HG03354 (cell line): ENCODE data around the gene DDX39A.

Experiments
- ATAC-seq: cut with Tn5 transposase; IDR thresholded peaks from one replicate; pipeline ENCODE4 v1.9.1; 2021; ENCODE audit warnings: mild to moderate bottlenecking; ENCODE audit not compliant: unreplicated experiment, poor library complexity, severe bottlenecking

DDX39A gene

DNA sequence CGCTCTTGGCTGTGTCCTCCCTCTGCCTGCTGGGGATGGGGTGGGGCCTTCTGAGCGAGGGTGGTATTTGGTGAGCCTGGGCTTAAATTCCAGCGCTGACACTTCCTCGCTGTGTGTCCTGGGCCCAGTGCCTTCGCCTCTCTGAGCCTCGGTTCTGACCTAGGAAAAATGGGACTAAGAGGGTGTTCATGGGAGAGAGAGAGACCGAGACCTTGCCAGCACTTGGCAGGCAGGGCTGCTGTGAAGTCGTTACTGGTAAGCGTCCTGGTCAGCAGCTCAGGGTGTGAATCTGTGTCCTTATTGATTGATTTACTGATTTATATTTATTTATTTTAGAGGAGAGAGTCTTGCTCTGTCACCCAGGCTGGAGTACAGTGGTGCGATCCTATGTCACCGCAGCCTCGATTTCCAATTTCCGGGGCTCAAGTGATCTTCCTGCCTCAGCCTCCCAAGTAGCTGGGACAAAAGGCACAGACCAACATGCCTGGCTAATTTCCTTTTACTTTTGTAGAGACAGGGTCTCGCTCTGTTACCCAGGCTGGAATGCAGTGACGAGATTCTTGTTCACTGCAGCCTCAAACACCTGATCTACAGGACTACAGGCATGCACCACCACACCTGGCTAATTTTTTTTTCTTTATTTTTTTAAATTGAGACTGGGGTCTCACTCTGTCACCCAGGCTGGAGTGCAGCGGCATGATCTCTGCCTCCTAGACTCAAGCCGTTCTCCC, 16.3 kb upstream of the DDX39A start:
- ATAC-seq: no peak

DNA sequence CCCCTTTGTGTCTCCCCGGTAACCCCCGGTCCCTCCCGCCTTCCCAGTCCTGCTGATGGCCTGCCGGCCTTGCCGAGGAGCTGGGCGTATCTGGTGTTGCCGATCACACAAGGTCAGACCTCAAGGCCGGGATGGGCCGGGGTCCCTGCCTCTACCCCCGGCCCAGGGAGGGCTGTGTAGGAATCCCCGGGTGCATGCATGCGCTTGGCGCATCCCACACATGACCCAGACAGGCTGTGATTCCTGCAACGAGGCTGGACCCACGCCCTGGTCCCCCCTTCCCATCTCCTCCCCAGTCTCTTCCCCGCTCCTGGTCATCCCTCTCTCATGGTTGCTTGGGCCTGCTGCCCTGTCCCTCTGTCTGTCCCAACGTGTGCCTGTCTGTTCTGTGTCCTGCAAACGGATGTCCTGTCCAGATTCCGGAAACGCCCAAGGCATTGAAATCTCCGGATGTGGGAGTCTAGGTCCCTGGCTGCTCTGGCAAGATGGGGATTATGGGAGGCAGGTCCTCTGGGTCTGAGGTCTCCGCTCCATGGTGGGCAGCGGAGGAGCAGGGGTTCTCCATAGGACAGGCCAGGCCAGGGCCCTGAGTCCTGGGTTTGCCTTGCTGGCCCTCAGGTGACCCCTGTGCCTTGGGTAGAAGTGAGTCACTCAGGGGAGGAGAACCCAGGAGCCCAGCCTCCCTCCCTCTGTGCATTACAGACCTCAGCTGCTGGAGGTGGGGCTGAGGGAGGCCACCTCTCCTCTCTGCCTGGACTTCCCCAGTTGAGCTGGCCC, 15.6 kb upstream of the DDX39A start:
- ATAC-seq: no peak

DNA sequence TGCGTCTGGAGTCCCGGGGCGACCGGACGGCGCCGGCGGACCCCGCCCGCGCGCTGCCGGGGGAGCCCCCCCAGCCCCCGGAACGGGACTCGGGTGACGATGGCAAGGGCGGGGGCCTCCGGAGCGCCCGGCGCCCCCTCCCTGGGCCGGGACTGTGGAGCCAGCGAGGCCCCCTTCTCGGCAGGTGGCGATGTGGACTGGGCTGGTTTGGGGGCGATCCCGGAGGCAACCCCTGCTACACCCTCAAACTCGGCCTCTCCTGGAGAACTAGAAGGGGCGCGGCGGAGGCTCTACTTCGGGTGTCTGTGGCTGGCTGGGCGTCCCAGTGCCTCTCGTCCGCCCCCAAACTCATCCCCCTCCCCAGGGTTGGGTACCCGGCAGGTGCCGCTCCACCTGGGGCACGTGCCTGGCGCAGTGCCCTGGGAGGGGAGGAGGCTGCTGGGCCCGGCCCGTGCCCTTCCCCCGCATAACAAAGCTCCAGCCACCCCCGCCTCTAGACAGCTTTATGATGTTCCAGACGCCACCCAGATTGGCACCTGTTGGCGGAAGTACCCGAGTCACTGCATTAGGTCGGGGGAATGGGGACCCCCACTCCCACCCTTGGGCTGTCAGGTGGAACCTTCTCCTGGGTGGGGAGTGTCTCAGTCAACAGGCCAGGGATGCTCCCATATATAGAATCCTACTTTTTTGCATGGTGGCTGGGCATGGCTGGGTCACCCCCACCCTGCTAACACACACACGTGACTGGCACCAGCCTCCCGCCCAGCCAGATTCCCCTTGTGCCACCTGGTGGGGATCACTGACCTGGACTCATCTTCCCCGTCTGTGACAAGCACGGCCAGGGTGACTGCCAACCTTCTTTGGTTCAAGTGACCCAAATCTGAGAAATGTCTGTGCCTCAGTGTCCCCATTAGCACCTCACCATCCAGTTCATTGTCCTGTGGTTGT, 14.7 kb upstream of the DDX39A start:
- peak; percentile 39 for ATAC-seq

DNA sequence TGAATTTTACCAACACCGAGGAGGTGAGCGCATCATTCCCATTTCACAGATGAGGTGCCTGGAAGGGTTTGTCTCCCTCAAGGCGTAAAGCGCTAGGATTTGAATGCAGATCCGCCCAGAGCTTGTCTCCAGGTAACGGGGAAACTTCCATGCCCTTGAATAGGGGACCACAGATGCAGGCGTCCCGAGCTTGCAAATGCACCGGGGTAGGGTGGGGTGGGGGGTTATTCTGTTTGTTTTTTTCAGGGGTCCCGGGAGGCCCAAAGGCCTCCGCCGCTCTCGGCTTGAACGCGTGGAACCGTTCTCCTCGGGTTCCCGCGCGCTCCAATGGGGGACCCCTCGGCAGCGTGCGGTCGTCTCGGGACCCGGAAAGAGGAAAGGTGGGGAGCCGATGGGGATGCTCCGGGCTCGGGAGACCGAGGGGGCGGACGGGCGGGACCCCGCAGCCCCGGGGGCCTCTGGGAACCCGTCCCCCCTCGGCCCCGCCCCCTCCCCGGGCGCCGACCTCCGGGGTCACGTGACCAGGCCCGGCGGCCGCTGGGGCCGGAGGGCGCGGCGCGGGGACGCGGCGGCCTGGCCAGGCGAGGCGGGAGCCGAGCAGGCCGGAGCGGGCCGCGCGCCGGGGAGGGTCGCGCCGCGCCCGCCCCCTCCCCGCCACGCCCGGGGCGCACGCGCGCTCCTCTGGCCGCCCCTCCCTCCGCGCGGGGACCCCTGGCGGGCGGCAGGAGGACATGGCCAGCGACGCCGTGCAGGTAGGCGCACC, 13.8 kb upstream of the DDX39A start, which contains the start of gene PKN1:
TSS of gene PKN1 (plus strand) at position 516 of the 763 bp plus-strand sequence. CDS start at position 732, 216 bp downstream.
- peak; percentile 48 for ATAC-seq

DNA sequence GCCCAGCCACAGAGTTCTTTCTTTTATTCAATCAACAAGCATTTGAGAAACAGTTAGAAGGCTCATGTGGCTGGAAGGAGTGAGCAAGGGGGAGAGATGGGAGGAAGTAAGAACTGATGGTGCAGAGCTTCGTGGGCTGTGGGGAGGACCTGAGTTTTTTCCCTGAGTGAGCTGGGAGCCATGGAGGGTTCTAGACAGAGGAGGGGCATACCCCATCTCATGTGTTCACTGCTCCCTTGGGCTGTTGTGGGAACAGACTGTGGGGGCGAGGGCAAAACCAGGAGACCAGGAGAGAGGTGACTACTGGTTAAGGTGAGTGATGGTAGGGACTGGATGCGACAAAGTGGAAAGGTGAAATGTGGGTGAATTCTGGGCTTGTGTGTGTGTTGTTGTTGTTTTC, 11.6 kb upstream of the DDX39A start:
- ATAC-seq: no peak

DNA sequence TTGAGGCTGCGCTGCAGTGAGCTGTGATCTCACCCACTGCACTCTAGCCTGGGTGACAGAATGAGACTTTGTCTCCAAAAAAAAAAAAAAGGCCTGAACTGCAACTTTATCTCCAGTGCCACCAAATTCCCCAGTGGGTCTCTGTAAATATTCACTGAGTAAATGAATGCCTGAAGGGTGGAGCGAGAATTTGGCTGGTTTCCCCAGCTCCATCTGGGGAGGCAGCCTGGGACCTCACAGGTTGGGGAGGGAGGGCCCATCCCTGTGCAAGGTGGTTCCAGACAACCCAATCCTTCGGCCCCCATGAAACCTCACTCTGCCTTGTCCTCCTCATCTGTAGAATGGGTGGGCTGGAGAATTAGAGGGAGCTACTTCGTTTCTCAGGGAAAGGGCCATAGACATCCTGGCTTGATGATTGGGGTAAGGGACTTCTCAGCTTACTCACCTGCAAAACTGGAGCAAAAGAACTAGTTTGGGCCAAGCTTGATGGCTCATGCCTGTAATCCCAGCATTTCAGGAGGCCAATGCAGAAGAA, 9.8 kb upstream of the DDX39A start:
- ATAC-seq: no peak

DNA sequence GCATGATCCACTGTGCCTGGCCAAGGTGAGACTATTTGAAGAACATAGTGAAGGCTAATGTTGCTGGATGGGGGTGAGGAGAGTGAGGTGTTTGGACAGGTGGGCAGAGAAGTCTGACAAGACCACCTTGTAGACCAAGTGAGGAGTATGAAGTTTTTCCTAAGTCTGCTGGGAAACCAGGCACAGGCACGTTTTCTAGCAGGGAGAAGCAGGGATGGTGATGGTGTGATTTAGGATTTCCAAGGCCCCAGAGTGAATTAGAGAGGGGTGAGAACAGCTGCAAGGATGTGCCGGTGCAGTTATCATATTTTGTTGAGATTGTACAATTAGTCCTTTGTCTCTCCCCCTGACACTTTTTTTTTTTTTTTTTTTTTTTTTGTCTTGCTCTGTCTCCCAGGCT, 8.3 kb upstream of the DDX39A start:
- no peak for ATAC-seq

DNA sequence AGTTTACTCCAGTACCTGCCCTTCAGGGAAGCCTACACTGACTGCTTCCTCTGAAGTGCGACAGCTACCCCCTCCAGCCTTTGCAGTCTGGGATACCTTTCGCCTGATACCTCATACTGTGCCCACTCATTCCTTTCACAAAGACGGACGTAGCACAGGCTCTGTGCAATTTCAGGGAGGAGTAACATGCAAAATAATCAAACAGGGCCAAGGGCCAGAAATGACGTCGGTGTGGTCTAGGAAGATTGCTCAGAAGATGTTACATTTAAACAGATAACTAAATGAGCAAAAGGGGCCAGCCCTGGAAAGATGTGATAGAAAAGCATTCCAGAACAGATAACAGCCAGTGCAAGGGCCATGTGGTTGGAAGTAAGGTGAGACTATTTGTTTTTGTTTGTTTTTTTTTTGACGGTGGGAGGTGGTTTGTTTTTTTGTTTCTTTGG, 6.6 kb upstream of the DDX39A start:
- no peak for ATAC-seq

DNA sequence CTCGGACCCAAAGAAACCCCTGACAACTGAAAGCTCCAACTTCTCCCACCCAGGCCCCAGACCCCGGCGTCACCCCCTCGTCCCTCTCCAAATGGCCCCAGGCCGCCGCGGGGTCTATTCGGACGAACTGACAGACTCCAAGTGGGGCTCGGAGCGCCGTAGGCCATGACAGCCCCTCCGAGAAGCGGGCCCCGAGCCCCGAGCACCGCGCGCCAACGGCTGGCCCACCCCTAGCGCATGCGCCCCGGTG, 360 bp downstream of the DDX39A start:
- ATAC-seq: peak; percentile 45

DNA sequence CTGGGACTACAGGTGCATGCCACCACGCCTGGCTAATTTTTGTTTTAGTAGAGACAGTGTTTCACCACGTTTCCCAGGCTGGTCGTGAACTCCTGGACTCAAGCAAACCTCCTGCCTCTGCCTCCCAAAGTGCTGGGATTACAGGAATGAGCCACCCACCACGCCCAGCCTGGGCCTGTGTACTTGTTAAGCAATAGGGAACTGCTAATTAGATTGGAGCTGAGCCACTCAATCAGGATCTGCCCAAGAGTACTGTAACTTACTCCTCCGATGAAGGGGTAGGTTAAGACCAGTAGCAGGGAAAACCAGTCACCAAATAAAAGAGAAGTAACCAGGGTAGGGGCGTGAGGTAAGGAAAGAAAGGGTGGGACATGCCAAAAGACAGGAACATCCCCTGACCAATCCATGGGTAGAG, 2.3 kb downstream of the DDX39A start:
- no peak for ATAC-seq

DNA sequence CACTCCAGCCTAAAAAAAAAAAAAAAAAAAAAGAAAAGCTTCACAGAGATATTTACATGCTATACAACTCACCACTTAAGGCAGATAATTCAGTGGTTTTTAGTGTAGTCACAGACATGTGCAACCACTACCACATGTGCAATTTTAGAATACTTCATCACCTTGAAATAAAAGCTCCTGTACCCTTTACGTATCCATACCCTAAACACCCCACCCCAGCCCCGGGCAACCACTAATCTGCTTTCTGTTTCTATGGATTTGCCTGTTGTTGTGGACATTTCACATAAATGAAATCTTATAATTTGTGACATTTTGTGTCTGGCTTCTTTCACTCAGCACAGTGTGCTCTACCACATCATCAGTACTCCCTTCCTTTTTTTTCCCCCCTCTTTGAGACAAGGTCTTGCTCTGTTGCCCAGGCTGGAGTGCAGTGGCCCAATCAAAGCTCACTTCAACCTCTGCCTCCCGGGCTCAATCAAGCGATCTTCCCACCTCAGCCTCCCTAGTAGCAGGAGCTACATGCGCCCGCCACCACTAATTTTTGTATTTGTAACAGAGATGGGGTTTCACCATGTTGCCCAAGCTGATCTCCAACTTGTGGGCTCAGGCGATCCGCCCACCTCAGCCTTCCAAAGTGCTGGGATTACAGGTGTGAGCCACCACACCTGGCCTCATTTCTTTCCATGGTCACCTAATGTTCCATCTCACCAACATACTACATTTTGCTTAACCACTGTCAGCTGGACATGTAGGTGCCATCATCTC, 4.0 kb downstream of the DDX39A start:
- ATAC-seq: no peak

DNA sequence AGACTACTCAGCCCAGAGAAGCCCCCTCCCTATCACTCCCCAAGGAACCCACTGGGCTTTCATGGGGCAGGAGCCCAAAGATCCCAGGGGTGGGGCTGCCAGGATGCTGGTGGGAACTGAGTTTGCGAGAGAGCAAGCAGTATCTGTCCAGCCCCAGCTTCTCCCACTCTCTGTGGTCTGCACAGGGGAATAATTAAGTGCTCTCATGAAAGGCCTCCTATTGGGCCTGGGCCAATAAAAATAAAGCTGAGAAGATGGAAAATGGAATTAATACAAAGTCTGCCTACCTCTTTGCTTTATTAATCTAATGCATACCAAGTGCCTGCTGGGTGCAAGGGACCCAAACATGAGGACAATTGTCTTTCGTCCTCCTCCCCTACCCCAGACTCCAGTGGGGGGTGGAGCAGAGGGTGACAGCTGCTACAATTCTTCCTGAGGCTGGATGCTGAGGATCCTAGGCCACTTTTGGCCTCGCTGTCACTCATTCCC, 5.4 kb downstream of the DDX39A start:
- ATAC-seq: no peak

DNA sequence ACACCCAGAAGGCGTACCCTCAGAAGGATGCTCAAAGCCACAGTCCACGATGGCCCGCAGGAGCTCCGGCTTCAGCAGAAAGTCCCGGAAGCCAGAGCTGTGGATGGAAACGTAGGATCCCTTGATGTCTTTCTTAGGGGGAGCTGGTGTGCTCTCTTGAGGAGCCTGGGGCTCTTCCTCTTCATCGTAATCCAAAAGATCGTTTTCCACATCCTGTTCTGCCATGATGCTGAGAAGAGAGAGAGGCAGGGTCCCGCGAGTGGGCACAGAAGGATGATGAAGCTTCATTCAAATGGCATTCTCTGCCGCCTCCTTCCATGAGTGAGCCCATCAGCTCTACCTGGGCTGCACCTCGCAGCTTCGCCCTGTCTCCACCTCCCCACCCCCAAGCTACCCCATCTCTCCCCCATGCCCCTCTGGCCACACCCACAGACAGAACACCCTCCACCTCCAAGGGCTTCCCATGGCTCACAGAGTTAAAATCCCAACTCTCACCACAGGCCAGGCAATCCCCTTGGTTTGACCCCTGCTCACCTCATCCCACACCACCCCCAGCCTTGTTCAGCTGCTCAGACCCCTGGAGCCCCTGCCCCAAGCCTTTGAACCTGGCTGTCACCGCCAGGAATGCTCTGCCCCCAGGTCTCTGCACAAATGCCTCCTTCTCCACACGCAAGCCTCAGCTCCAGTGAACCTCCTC, 6.0 kb downstream of the DDX39A start:
- no peak for ATAC-seq

DNA sequence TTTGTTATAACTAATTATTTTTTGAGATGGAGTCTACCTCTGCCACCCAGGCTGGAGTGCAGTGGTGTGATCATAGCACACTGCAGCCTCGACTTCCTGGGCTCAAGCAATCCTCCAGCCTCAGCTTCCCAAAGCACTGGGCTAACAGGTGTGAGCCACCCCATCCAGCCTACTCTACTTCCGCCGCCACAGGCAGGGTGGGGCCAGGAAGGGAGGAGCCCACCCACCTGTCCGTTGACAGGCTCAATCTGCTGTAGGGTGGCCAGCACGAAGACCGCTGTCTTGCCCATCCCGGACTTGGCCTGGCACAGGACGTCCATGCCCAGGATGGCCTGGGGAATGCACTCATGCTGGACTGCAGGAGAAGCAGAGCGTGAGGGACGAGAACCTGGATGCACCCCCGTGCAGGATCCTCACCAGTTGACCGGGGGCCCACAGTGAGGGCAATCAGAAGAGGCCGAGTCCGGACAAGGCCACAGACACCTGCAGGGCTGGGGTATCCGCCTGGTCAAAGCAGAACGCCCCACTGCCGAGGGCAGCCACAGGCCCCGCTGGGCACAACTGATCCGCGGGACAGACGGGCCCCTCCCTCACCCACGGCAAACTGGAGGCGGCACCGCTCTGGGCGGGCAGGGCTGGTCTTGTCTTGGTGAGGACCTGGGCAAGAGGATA, 6.7 kb downstream of the DDX39A start:
- no peak for ATAC-seq

DNA sequence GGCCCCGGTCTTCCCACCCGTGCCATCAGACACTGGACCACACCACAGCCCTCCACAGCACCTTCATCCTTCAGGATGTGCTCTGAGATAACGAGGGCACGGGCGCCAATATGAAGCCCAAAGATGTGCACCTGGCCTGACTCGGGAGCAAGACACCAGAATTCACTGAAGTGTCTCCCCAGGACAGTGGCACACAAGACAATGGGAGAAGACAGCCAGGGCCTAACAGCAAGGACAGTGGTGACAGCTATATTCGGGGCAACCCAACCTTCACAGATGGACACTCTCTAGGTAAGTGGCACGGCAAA, 7.2 kb downstream of the DDX39A start:
- ATAC-seq: no peak

DNA sequence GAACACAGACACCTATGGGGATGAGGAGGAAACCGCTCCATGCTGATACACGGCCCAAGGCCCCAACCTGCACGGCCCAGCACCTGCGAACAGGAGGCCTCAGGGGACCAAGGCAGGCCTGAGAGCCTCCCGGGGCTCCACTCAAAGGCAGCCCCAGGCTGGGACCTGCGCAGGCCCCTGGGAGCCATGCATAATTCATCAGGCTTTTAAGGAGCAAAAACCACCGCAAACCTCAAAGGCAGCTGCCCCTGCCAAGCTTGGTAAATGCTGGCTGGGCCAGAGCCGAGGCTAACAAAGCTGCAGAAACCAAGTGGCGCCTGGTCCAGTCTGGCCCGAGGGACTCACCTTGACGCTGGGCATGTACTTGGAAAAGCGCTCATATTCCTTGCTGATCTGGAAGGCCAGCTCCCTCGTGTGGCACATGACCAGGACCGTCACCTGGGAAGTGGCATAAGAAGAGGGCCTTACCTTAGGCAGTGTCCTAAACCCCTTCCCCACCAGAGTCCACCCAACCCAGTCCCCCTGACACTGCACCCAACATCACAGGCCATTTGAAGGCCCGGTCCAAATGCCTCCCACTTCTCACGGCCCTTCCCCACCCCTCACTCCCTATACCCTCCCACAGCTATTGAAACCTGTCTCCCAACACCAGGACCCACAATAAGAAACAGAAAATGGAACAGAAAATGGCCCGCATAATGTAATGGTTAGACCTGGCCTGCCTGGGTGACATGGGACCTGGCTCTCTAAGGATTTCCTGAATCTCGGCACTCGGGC, 7.8 kb downstream of the DDX39A start:
- ATAC-seq: no peak
